GM19239 (cell line): ENCODE measurements around the gene KRAS.

Experiments
- DNase-seq: peaks from one replicate; pipeline ENCODE4 v3.0.0; 2011; ENCODE audit warnings: low spot score; ENCODE audit not compliant: insufficient read length
- FAIRE-seq: peaks from 2 replicates; lab custom pipeline; 2011; peaks lifted over from hg19 to GRCh38; lab: Jason Lieb, UNC

Gene KRAS

DNA sequence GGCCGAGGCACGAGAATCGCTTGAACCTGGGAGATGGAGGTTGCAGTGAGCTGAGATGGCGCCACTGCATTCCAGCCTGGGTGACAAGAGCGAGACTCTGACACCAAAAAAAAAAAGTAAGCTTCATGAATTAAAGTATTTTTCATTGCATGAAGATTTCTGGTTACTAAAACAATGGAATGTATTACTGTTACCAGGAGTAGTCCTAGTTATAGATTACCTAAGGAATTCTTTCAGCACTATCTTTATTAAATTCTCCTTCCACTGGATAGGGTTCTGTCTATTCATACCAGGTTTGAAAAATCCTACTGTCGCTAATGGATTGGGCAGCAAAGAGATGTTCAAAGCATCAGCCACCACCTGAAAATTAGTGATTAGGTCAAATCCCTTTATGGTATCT lies 43.3 kb downstream of the KRAS start:
- FAIRE-seq: no peak
- no peak for DNase-seq

DNA sequence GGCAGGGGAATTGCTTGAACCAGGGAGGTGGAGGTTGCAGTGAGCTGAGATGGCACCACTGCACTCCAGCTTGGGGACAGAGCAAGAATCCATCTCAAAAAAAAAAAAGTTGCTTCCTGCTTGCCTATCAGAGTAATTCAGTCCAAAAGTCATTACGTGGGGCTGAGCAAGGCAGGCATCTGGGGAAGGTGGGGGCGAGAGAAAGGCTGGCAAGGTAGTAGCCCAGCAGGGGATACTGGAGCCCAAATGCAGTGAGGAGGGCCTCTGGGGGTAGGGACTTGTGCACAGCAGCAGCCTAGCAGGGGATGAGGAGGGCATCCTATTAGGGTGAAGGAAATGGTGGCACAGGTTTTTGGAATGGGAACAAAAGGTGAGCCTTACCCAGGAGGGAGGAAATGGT lies 48.6 kb downstream of the KRAS start:
- FAIRE-seq: no peak
- DNase-seq: no peak

DNA sequence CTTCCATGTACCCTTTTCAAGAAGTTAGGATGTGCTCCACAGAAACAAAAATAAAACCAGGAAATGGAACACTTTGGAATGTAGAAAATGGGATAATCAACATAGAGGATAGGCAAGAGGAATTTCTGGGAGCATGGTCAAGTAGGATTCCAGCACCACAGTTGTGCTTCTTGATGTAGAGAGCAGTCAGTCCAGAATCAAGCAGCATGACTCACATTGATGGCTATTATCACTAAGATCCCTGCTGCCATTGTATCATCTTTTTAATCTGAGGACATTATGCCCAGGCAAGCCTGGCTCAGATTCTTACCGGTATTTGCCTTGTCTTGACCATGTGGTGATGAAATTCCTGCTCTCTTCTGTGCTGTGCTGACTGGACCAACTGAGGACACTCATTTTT lies 50.0 kb downstream of the KRAS start:
- no peak for FAIRE-seq
- no peak for DNase-seq

DNA sequence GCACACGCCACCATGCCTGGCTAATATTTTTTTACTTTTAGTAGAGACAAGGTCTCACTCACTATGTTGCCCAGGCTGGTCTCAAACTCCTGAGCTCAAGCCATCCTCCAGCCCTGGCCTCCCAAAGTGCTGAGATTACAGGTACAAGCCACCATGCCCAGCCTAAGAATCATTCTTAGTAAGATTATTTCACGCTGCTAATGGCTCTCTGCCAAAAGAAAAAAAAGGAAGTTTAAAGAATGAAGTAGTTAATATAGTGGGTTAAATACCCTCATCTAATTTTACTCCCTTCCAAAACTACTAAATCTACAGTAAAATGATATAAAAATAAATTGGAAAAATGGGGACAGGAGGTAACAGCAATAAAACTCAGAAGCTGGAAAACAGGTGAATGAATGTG lies 53.1 kb downstream of the KRAS start:
- DNase-seq: no peak

DNA sequence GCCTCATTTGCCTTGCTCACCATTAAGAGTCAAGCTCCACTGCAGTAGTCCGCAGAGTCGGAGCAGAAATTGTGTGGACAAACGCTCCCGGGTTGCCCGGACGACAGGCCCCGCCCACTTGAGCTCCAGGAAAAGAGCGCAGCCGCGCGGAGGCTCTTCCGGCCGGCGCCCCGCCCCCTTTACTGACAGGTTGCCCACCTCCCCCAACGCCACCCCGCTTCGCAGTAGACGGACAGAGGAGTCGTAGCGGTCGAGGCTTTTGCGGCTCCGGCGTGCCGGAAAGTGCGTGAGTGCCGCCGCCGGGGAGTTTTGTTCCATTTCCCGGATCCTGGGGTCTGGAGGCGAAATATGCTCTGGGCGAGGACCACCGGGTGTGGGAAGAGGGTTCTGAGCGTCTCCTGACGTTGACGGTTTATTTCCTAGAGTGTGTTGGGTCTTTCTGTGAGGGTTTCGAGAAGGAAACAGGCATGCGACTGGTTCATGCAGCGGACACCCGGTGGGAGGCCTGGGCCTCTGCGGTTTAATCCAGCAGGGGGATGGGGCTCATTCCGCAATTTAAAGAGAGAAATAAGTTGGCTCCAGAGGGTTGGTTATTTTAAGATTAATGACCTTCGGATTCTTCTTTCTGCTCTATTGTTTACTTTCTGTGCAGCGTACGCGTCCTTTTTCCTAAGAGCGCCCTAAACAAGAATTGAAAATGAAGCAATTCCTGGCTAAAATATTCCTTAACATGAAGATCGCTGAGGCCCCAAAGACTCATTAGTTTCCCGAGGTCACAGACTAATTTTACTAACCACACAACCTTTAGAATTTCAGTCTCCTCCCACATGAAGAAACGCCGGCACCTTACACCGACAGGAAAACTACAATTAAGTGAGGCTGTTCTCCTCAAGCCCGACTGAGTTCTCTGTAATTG lies 55.4 kb downstream of the KRAS start, which contains the start of the genes DNAI7 and ETFRF1:
DNAI7 (minus strand) TSS at position 105 of the 916 bp plus-strand sequence; CDS start at position 23, 82 bp downstream.
ETFRF1 (plus strand) TSS at position 182 of the 916 bp plus-strand sequence. CDS start 8,720 bp downstream, outside the sequence.
- FAIRE-seq (peak; percentile 97), DNase-seq (peak; percentile 58)

More for the DNA sequence above, 53.1 kb downstream of the KRAS start:
- FAIRE-seq: no peak

DNA sequence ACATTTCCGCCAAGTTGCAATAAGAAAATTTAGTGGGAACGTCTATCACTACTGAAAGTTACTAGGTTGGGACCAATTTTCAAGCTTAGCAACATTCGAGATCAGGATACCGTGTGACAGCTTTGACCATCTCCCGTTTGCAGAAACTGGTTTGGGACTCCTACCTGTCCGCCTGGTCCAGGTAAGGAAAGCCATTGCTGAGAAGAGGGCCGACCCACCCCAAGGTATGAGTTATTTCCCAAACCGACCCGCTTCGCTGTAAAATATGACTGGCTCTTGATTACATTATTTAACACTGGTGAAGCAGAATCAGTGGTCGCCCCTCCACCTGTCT lies 56.0 kb downstream of the KRAS start:
- no peak for FAIRE-seq
- DNase-seq: no peak

DNA sequence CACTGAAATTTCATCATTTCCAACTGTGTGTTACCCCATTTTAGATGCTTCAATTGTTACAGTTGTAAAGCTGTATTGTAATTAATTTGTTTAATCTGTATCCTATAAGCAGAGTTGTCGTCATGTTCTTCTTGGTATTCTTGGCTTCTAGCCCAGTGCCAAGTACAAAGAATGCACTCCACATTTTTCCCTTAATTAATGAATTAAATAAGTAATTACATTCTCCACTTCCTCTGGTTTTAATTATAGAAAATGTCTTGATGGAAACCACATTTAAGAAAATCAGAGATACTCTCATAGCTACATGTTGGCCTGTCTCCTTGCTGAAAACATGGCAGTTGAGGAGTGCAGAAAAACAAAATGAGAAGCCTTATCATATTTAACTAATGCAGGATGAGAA lies 56.5 kb downstream of the KRAS start:
- DNase-seq (no peak), FAIRE-seq (no peak)

DNA sequence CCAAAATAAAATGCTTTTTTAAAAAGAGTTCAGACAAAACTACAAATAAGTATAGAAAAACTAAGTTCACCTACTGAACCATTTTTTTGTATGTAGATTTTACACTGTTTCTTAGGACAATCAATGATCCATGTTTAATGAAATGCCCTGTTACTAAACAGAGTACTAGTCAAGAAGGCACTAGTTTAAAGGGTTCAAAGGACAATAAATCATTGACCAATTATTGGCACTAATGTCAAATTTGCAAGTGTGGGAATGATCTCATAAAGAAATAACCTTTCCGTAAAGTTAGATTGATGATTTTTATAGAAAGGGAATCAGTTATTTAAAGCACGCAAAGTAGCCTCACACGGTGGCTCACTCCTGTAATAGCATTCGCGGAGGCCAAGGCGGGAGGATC lies 59.9 kb downstream of the KRAS start:
- no peak for DNase-seq
- no peak for FAIRE-seq

DNA sequence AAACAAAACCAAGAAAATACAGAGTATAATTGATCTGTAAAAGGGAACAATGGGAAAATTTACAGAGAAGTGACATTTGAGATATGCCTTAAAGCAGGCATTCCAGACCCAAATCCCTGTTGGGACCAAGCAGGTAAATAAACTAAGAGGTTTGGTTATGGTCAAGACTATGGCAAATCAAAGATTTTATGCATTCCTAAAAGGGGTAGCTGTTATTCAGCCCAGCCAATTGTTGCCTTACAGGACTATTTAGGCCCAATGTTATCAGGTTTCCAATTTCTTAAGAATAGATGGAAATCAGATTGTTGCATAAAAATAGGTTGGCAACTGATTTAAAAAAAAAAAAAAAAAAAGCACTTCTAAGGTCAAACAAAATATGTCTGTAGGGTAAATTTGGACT lies 61.1 kb downstream of the KRAS start:
- no peak for DNase-seq
- no peak for FAIRE-seq

DNA sequence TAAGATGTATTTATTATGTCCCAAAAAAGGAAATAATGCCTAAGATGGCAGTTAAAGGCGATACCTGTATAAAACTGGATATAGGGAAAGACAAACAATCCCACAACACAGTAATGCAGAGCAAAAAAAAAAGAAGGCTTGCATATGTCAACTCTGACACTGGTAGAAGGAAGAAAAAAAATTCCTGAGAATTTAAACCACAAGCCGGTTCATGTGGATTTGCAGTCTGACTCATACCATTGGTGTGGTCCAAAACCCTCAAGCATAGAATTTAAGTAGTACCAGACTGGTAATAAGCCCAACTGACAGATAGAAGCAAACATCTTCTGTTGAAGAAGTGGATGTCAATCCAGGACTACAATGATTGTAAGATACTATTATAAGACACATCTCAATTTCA lies 62.9 kb downstream of the KRAS start:
- FAIRE-seq (no peak), DNase-seq (no peak)

DNA sequence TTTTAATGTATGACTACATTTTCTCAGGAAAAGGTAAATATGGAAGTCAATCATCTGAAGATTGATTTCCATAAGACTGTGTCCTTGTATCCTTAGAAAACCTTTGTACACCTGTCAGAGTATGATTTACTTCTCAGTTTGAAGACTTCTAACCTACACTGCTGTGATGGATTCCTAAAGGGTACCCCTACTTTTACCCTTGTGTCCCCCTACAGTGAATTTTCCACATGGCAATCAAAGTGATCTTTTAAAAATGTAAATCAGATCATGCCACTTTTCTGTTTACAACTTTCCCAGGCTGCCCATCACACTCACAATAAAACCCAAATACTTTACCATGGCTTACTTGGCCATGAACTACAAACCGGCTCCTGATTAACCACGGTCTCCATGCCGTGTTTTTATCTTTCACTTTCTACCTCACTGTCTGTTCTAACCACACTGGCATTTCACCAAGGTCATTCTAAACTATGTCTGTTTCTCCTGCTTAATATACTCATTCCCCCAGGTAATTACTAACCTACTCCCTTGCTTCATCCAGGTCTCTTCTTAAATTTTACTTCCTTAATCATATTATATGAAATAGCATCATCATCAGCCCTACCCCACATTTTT lies 63.8 kb downstream of the KRAS start:
- DNase-seq (no peak), FAIRE-seq (peak; percentile 82)

DNA sequence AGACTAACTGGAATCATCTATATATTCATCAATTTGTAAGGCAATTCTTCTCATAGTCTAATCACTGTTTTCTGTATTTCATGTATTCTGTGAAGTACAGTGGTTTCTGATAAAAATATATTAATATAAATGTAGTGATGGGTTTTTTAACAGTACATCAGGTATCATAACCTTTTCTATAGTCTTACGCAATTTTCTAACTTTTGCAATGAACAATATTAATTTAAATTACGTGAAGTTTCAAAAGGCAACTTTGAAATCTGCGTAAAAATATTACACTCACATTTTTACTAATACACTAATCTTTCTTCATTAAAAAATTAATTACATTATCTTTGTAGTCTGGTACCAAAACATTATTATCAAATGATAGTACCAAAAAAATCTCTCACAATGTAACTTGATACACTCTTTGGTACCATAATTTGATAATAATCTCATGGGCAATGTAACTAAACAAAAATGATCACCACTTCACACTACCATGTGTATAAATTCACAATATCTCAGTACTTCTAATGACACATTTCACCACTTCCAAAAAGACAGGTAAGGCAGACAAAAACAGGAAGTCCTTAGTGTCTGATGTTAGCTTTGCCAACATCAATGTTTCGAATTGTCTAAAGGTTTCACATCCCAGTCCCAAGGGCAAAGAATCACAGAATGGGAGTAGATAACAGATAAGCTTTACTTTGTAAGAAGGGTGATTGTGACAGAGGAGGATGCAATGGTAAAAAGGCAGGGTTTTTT lies 64.5 kb downstream of the KRAS start:
- FAIRE-seq: peak; percentile 83

DNA sequence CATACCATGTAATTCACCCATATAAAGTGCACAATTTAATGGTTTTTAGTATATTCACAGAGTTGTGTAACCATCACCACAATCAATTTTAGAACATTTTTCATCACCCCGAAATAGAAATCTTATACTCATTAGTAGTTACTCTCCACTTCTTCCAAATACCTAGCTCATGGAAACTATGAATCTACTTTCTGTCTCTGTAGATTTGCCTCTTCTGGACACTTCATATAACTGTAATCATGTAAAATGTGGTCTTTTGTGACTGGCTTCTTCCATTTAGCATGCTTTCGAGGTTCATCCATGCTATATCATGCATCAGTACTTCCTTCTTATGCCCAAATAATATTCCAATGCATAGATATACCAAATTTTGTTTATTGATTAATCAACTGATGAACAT lies 66.6 kb downstream of the KRAS start:
- FAIRE-seq (no peak), DNase-seq (no peak)

More for the DNA sequence above, 64.5 kb downstream of the KRAS start:
- DNase-seq: no peak

DNA sequence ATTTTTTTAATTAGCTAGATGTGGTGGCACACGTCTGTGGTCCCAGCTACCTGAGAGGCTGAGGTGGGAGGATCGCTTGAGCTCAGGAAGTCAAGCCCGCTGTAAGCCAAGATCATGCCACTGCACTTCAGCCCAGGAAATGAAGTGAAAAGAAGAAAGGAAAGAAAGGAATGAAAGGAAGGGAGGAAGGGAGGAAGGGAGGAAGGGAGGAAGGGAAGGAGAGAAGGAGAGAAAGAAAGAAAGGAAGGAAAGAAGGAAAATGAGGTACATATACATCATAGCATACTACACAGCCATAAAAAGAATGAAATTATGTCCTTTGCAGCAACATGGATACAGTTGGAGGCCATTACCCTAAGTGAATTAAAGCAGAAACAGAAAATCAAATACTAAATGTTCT lies 68.0 kb downstream of the KRAS start:
- FAIRE-seq (no peak), DNase-seq (no peak)

DNA sequence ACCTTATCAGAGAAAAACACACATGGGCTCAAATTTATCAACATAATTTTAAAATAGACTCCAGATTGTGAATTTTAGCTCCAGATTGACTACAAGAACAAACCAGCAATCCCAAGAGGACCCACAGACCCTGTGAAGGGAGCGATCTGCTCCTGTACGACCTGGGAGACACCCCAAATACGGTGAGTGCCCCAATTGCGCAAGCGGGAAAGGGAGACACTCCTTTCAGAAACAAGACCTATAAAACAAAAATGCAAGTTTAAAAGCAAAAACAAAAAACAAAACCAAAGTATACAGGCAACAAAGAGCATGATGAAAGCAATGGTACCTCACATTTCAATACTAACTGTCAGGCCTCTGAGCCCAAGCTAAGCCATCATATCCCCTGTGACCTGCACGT lies 87.9 kb downstream of the KRAS start:
- FAIRE-seq (no peak), DNase-seq (no peak)

DNA sequence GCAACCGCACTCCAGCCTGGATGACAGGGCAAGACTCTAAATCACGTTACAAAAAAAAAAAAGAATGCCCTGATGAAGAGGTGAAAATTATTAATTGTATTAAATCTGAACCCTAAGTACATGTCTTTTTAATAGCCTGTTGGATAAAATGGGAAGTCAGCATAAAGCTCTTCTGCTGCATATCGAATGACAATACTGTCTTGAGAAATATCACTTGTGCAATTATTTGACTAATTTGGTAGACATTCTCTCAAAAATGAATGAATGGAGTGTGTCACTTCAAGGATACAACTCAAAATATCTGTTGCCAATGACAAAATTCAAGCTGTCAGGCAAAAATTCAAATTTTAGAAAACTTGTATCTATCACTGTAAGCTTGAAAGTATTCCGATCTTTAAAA lies 94.7 kb downstream of the KRAS start:
- FAIRE-seq (no peak), DNase-seq (no peak)

DNA sequence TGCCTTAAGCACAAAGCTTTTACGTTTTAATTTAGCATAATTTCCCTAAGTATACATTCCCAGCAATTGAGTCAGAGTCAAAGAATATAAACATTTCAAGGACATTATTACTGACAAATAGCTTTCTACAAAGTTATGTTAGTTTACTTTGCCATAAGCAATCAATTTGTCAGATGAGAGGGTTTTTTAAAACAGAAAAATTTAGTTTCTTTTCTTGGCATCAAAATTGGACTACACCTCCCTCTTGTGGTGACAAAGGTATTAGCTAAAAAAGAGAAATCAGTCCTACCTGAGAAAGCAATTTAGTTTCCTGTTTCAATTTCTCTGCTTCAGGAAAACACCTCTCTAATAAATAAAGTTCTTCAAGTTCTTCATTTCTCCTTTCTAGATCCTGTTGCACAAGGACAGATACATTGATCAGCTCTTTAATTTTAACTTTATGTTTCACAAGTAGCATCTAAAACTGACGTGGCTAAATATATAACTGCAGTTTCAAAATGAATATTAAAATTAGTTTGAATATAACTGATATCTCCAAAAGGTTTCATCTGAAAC lies 95.6 kb downstream of the KRAS start:
- peak; percentile 98 for FAIRE-seq

More for the DNA sequence above, 95.6 kb downstream of the KRAS start:
- DNase-seq: peak; percentile 26
